Prostate gland (tissue), 2 donors: Measurements from ENCODE around the gene ST14. TPM values are rescaled to one million over a fixed set of nuclear protein-coding genes. Genes with fewer than 3 reads are reported as not detected.

ENCODE experiments used
- DNase-seq: peaks from one replicate; pipeline ENCODE4 v3.0.0-alpha.2; 2019; ENCODE audit warnings: low spot score
- H3K27ac ChIP-seq, 2 donors: fragments of 200-600 bp; sonication (generic); 2 replicates each; pipeline ENCODE4 v1.5.1; 2017 to 2019
- H3K27me3 ChIP-seq: fragments of 200-600 bp; sonication (generic); replicated peaks from 2 replicates; pipeline ENCODE4 v1.5.1; 2019; ENCODE audit not compliant: insufficient read depth
- H3K36me3 ChIP-seq, 2 donors: fragments of 200-600 bp; sonication (generic); 1 replicate in 1 of 2; 2 replicates in 1 of 2; pipeline versions ENCODE4 v1.5.1 to v1.8.1; 2017 to 2019
- H3K4me1 ChIP-seq: fragments of 200-600 bp; sonication (generic); replicated peaks from 2 replicates; pipeline ENCODE4 v1.5.1; 2019
- H3K4me3 ChIP-seq, 2 donors: fragments of 200-600 bp; sonication (generic); 2 replicates each; pipeline ENCODE4 v1.5.1; 2017 to 2019
- H3K9me3 ChIP-seq: fragments of 200-600 bp; sonication (generic); 2 replicates; pipeline ENCODE4 v1.5.1; 2017
- POLR2A ChIP-seq: fragments of 450-650 bp; IDR thresholded peaks from one replicate; pipeline ENCODE4 v1.6.1; 2016; ENCODE audit warnings: antibody characterized with exemption, mild to moderate bottlenecking
- POLR2AphosphoS5 ChIP-seq: sonication (generic); formaldehyde crosslinking; IDR thresholded peaks from one replicate; pipeline ENCODE4 v1.6.1; 2017; ENCODE audit warnings: antibody characterized with exemption
- WGBS: methylation state at CpG from one replicate; pipeline ENCODE4 v1.1.5; 2018; 5-methylcytosine and 5-hydroxymethylcytosine counted together
- intact Hi-C: fragments of 100-400 bp; cut with DNase I; formaldehyde crosslinking; loops from one replicate; pipeline ENCODE4 v1.14.2; 2022
- total RNA-seq, 2 donors: library from RNA; depleted of rRNA; stranded (reverse); fragments of >200 nt; gene quantifications; one replicate each; pipeline ENCODE4 v1.1.0, GENCODE V29; 2016
- TF ChIP-seq, protein P1 (sequence below), 4 experiments: fragments of 200-600 bp in 2 of 4; fragments of 450-650 bp in 2 of 4; sonication (generic) in 2 of 4; IDR thresholded peaks; 1 replicate in 3 of 4; 2 replicates in 1 of 4; pipeline ENCODE4 v1.5.1; 2016 to 2019; ENCODE audit warnings: antibody characterized with exemption in 4 of 4, mild to moderate bottlenecking in 2 of 4, moderate library complexity in 2 of 4

ST14 gene
- total RNA-seq, 2 donors from 2014 or later = 39.8 to 114 TPM

DNA sequence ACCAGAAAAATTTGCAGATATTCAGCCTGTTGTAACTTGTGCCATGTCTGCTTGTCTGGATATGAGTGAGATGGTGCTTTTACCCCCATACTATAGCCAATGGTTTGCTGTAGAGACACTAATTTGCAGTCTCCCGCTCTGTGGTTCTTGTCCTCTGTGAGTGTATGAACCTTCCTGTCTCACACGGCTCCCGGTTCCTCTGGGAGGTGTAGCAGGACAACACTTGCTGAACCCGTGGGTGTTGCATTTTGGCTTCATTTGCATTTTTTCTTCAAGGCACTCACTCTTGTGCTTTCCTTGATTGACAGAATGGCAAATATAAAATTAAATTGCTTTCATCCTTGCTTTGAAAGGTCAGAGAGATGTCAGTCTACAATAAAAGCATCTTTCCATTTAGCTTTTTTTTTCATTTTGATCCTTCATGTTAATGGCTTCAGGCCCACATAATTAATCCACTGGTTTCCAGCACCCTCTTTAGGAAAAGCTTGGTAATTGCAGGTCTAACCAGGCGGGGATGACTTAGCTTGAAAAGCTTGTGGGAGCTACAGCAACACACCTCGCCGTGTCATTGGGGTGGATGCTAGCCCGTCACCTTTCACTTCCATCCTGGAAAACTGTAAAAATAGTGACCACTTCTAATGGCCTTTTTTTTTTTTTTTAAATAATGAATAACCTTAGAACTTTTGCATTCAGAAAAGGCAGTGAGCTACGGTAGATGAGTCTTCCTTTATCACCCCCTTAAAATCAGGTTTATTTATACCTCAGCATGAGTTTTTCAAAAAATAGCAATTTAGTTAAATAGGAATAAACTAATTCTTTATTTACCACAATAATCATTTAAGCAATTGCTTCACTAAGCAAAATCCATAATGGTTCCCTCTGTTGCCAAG is 27.4 kb upstream of the ST14 start:
- no peak overlapping the region for H3K4me3 ChIP-seq
- peak; percentile 46 for DNase-seq
- H3K9me3 ChIP-seq = no peaks in the 10 kb centered on the region
- H3K27me3 ChIP-seq = no peaks in the 10 kb centered on the region
- WGBS = 58% methylated on average over 9 of the region's 9 CpGs
- H3K27ac ChIP-seq = no peak overlapping the region
- H3K36me3 ChIP-seq = peaks cover 0 to 11% of the 10 kb centered on the region in 2 donors
- intact Hi-C loops = loop anchor here (2.0 to 5.0 kb wide), 2 partner anchors 209 to 345 kb away; no protein-coding TSS in a partner anchor
- TF ChIP-seq, protein P1, sequence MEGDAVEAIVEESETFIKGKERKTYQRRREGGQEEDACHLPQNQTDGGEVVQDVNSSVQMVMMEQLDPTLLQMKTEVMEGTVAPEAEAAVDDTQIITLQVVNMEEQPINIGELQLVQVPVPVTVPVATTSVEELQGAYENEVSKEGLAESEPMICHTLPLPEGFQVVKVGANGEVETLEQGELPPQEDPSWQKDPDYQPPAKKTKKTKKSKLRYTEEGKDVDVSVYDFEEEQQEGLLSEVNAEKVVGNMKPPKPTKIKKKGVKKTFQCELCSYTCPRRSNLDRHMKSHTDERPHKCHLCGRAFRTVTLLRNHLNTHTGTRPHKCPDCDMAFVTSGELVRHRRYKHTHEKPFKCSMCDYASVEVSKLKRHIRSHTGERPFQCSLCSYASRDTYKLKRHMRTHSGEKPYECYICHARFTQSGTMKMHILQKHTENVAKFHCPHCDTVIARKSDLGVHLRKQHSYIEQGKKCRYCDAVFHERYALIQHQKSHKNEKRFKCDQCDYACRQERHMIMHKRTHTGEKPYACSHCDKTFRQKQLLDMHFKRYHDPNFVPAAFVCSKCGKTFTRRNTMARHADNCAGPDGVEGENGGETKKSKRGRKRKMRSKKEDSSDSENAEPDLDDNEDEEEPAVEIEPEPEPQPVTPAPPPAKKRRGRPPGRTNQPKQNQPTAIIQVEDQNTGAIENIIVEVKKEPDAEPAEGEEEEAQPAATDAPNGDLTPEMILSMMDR (IDR thresholded peaks at IDR 0.05) = peak; percentile 52 to 87 (median 78)
- peak; percentile 44 for TF ChIP-seq POLR2AphosphoS5
- no peak for TF ChIP-seq POLR2A
- H3K4me1 ChIP-seq = no peaks in the 10 kb centered on the region

DNA sequence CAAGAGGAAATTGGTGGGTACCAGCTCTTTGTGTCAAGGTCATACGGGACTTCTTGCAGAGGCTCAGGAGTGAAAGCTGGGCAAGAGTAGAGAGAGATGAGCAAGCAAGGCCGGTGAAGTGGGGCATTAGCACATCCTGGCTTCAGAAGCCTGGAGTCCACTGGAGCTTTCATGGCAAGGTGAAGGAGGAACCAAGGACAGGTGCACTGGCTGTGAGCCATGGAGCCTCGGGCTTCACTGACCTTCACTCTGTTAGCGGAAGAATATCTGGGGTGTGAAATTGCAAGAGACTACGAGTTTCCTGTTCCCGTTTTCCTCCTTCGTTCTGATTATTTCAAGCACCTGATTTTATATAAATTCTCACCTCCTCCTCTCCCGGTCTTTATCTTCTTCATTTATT is 25.9 kb upstream of the ST14 start:
- WGBS = 91% methylated on average over 8 of the region's 8 CpGs
- no peak overlapping the region for H3K4me3 ChIP-seq
- H3K4me1 ChIP-seq = no peaks in the 10 kb centered on the region
- TF ChIP-seq POLR2A (no peak), POLR2AphosphoS5 (no peak)
- TF ChIP-seq, protein P1 (IDR thresholded peaks at IDR 0.05) = no peak
- H3K36me3 ChIP-seq = peaks cover 0 to 9% of the 10 kb centered on the region in 2 donors
- no peak overlapping the region for H3K27ac ChIP-seq
- intact Hi-C loops = loop anchor here (2.0 to 5.0 kb wide), 2 partner anchors 211 to 346 kb away; no protein-coding TSS in a partner anchor
- no peaks in the 10 kb centered on the region for H3K27me3 ChIP-seq
- no peak for DNase-seq
- no peaks in the 10 kb centered on the region for H3K9me3 ChIP-seq

DNA sequence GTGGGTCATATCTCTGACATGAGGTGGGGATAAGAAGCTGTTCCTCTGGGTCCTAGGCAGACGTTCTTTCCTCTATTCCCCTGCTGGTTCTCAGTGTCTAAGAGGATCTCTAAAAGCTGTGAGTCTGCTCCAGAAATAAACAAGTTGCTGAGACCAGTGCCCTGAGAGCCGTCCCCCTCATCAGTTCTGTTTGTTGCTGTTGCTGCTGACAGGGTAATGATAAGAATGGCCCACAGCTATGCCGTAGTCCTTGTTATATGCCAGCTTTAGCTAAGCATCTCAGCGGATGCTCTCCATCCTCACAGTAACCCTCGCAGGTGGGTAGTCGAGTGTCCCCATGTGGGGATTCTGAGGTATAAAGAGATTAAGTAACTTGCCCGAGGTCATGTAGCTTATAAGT is 23.5 kb upstream of the ST14 start:
- no peak for DNase-seq
- H3K27me3 ChIP-seq = no peaks in the 10 kb centered on the region
- TF ChIP-seq, protein P1 (IDR thresholded peaks at IDR 0.05) = no peak
- TF ChIP-seq POLR2AphosphoS5 = no peak
- TF ChIP-seq POLR2A = no peak
- H3K4me3 ChIP-seq = no peak overlapping the region
- H3K36me3 ChIP-seq = no peaks in the 10 kb centered on the region
- no peaks in the 10 kb centered on the region for H3K4me1 ChIP-seq
- H3K27ac ChIP-seq = no peak overlapping the region
- H3K9me3 ChIP-seq = no peaks in the 10 kb centered on the region
- intact Hi-C loops = no loop called here
- WGBS = 91% methylated on average over 7 of the region's 7 CpGs

DNA sequence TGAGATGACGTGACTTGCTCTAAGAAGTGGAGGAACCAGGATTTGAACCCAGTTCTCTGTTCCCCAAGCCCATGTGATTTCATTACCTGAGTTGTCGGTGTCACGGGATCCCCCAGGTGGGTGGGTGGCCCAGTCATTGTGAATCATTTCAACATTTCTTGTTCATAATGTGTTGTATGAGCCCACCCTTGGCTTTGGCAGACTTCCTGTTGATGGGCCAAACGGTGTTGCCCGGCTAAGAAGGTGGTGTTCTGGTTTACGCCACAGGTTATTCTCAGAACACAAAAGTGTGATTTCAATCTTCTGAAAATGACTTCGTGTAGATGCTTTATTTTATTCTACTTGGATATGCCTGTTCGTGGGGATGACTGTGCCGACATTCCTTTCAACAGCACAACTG is 21.6 kb upstream of the ST14 start:
- TF ChIP-seq POLR2AphosphoS5 = no peak
- TF ChIP-seq POLR2A = no peak
- TF ChIP-seq, protein P1 (IDR thresholded peaks at IDR 0.05) = no peak
- Histone ChIP-seq H3K4me3 (no peak overlapping the region), H3K4me1 (no peaks in the 10 kb centered on the region), H3K27ac (no peak overlapping the region), H3K9me3 (no peaks in the 10 kb centered on the region), H3K27me3 (no peaks in the 10 kb centered on the region), H3K36me3 (no peaks in the 10 kb centered on the region)
- WGBS = 88% methylated on average over 9 of the region's 9 CpGs
- DNase-seq = no peak
- intact Hi-C loops = no loop called here

DNA sequence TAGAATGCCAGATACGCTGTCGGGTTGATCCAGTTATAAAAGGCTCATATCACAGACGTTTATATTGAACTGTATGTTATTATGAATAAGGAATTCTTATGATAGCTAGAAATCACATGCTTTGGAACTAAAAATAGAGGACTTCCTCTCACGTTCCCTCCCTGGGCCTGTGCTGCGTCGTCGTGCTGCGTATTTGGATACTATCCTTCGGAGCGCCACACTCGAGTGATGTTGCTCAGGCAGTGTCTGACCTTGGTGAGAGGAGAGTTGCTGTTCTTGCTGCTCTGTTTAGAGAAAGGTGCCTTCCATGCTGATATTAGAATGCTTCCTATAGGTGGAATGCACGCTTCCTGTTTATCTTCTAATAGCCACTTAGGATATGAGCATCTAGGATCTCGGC is 20.2 kb upstream of the ST14 start:
- no peaks in the 10 kb centered on the region for H3K4me1 ChIP-seq
- no peaks in the 10 kb centered on the region for H3K27me3 ChIP-seq
- no peaks in the 10 kb centered on the region for H3K36me3 ChIP-seq
- intact Hi-C loops = no loop called here
- no peak overlapping the region for H3K27ac ChIP-seq
- TF ChIP-seq POLR2AphosphoS5 = no peak
- no peak for TF ChIP-seq POLR2A
- TF ChIP-seq, protein P1 (IDR thresholded peaks at IDR 0.05) = no peak
- no peak overlapping the region for H3K4me3 ChIP-seq
- DNase-seq = no peak
- WGBS = 90% methylated on average over 13 of the region's 13 CpGs
- no peaks in the 10 kb centered on the region for H3K9me3 ChIP-seq
